Measurements from ENCODE around the gene SETD2.

- no peak for TF ChIP-seq MAX (IDR thresholded peaks at IDR 0.05; ENCODE audit: low read depth, low read length)
- TF ChIP-seq CTCF (IDR thresholded peaks at IDR 0.05; ENCODE audit: low read depth, low read length) = no peak
- TF ChIP-seq POLR2A (IDR thresholded peaks at IDR 0.05; ENCODE audit: extremely low read depth, insufficient read length) = no peak
- TF ChIP-seq MYC (IDR thresholded peaks at IDR 0.05; ENCODE audit: low read depth, low read length) = no peak
Observed at GRCh38 chr3:47120138-47120537, 43.8 kb downstream of the SETD2 start.

Data from NB4 (cell line).